ENCODE measurements around the gene FLT4.
"Not testable (repeated sequence)": the region's sequence is repeated elsewhere in the genome, so short reads cannot be mapped to it uniquely, and the experiment has no call there.

Gene FLT4

GRCh38 chr5:180670157-180670556 is 20.8 kb upstream of the FLT4 start:
- no peak for DNase-seq (ENCODE audit: low spot score)

- DNase-seq (ENCODE audit: low spot score), result no peak
These were observed 20.3 kb upstream of the FLT4 start for GRCh38 chr5:180669661-180670060.

- no peak for DNase-seq (ENCODE audit: low spot score)
These were observed 19.6 kb upstream of the FLT4 start for GRCh38 chr5:180668835-180669596.

- DNase-seq (ENCODE audit: low spot score), result no peak
These were observed 17.4 kb upstream of the FLT4 start for GRCh38 chr5:180666812-180667211.

GRCh38 chr5:180665682-180666404 is 16.4 kb upstream of the FLT4 start:
- DNase-seq (ENCODE audit: low spot score), result no peak

GRCh38 chr5:180658774-180659564 is 9.6 kb upstream of the FLT4 start:
- no peak for DNase-seq (ENCODE audit: low spot score)

- not testable (repeated sequence) for DNase-seq (ENCODE audit: low spot score)
These were observed 5.8 kb upstream of the FLT4 start for GRCh38 chr5:180655243-180655642.

GRCh38 chr5:180652771-180653170 is 3.4 kb upstream of the FLT4 start:
- DNase-seq (ENCODE audit: low spot score), result no peak

GRCh38 chr5:180652346-180652745 is 2.9 kb upstream of the FLT4 start:
- DNase-seq (ENCODE audit: low spot score), result no peak

GRCh38 chr5:180648658-180649296 is 623 bp downstream of the FLT4 start:
- DNase-seq (ENCODE audit: low spot score), result no peak

GRCh38 chr5:180647941-180648500 is 1.4 kb downstream of the FLT4 start:
- DNase-seq (ENCODE audit: low spot score), result no peak

- no peak for DNase-seq (ENCODE audit: low spot score)
These were observed 1.9 kb downstream of the FLT4 start for GRCh38 chr5:180647465-180647864.

GRCh38 chr5:180646963-180647305 is 2.5 kb downstream of the FLT4 start:
- DNase-seq (ENCODE audit: low spot score), result no peak

GRCh38 chr5:180646289-180646962 is 3.0 kb downstream of the FLT4 start:
- DNase-seq (ENCODE audit: low spot score), result peak; percentile 50

GRCh38 chr5:180645274-180646204 is 3.9 kb downstream of the FLT4 start:
- peak; percentile 81 for DNase-seq (ENCODE audit: low spot score)

- no peak for DNase-seq (ENCODE audit: low spot score)
These were observed 4.6 kb downstream of the FLT4 start for GRCh38 chr5:180644825-180645273.

- DNase-seq (ENCODE audit: low spot score), result no peak
These were observed 5.1 kb downstream of the FLT4 start for GRCh38 chr5:180644129-180644824.

- DNase-seq (ENCODE audit: low spot score), result no peak
These were observed 6.1 kb downstream of the FLT4 start for GRCh38 chr5:180643191-180643851.

GRCh38 chr5:180642779-180643178 is 6.6 kb downstream of the FLT4 start:
- no peak for DNase-seq (ENCODE audit: low spot score)

Data from kidney capillary endothelial cell (primary cell).